T1000 (cell line): ENCODE results near the gene CCDC181.

Source experiments
- DNase-seq: peaks from one replicate; lab custom pipeline; 2025; ENCODE audit warnings: mixed read lengths; lab: John Stamatoyannopoulos, UW

Gene CCDC181

GRCh38 chr1:169395955-169396354 lies 31.3 kb downstream of the CCDC181 start:
- DNase-seq, result no peak

- DNase-seq, result no peak
Observed at GRCh38 chr1:169392406-169392805, 34.9 kb downstream of the CCDC181 start.

- DNase-seq, result no peak
Observed at GRCh38 chr1:169390303-169390702, 37.0 kb downstream of the CCDC181 start.

GRCh38 chr1:169387399-169387798 lies 39.9 kb downstream of the CCDC181 start:
- DNase-seq, result no peak

GRCh38 chr1:169383449-169383848 lies 43.8 kb downstream of the CCDC181 start:
- DNase-seq, result no peak

GRCh38 chr1:169381162-169381561 lies 46.1 kb downstream of the CCDC181 start:
- no peak for DNase-seq

- no peak for DNase-seq
Observed at GRCh38 chr1:169371404-169371803, 55.9 kb downstream of the CCDC181 start.

GRCh38 chr1:169368406-169368769 lies 58.9 kb downstream of the CCDC181 start:
- DNase-seq, result no peak

GRCh38 chr1:169367686-169368405 lies 59.4 kb downstream of the CCDC181 start, which contains the start of the genes BLZF1 and NME7:
Gene BLZF1 (plus strand): TSS chr1:169368195. CDS start chr1:169369523, 1,328 bp downstream.
Gene NME7 (minus strand): TSS chr1:169367797. CDS start chr1:169367710, 87 bp downstream.
- DNase-seq, result peak; percentile 94

- DNase-seq, result no peak
Observed at GRCh38 chr1:169367096-169367685, 60.1 kb downstream of the CCDC181 start.

- no peak for DNase-seq
Observed at GRCh38 chr1:169364948-169365347, 62.3 kb downstream of the CCDC181 start.

GRCh38 chr1:169363046-169363730 lies 64.1 kb downstream of the CCDC181 start:
- DNase-seq, result no peak

GRCh38 chr1:169361281-169361680 lies 66.0 kb downstream of the CCDC181 start:
- no peak for DNase-seq

- DNase-seq, result no peak
Observed at GRCh38 chr1:169360415-169360814, 66.9 kb downstream of the CCDC181 start.

- DNase-seq, result no peak
Observed at GRCh38 chr1:169348383-169349036, 78.8 kb downstream of the CCDC181 start.

GRCh38 chr1:169347688-169348382 lies 79.4 kb downstream of the CCDC181 start:
- no peak for DNase-seq

GRCh38 chr1:169346036-169346589 lies 81.2 kb downstream of the CCDC181 start:
- DNase-seq, result no peak

GRCh38 chr1:169345511-169345910 lies 81.8 kb downstream of the CCDC181 start:
- DNase-seq, result no peak
